PC-3 (cell line): ENCODE results near the gene OLR1. TPM values are rescaled to one million over a fixed set of nuclear protein-coding genes. Genes with fewer than 3 reads are reported as not detected.
"Not testable (repeated sequence)": the region's sequence is repeated elsewhere in the genome, so short reads cannot be mapped to it uniquely, and the experiment has no call there.

Source experiments
- ATAC-seq: fragments of 200-7000 bp; cut with Tn5 transposase; 2 replicates; pipeline ENCODE4 v1.9.1; 2020; ENCODE audit warnings: mild to moderate bottlenecking, moderate library complexity
- BruUV-seq: library from RNA; stranded (reverse); fragments of 400-500 nt; replicated peaks from 2 replicates; lab custom pipeline; 2021; lab: Mats Ljungman, UMichigan
- CTCF ChIA-PET: fragments of 300-600 bp; sonication (Branson Sonifier 250); formaldehyde crosslinking; loops from one replicate; lab custom pipeline; 2022; ENCODE audit warnings: antibody characterized with exemption; lab: Charles Lee
- POLR2A ChIA-PET: fragments of 300-600 bp; sonication (Branson Sonifier 250); formaldehyde crosslinking; loops from one replicate; lab custom pipeline; 2022; ENCODE audit warnings: antibody characterized with exemption; ENCODE audit not compliant: unreplicated experiment; lab: Charles Lee
- DNase-seq: peaks from one replicate; pipeline ENCODE4 v3.0.0-alpha.2; 2015
- H2AFZ ChIP-seq: fragments of 300-600 bp; sonication (generic); 2 replicates; pipeline ENCODE4 v1.6.0; 2016; ENCODE audit warnings: antibody characterized with exemption, low read length
- H3F3A ChIP-seq: fragments of 300-600 bp; sonication (generic); one replicate; pipeline ENCODE4 v1.6.0; 2017; ENCODE audit warnings: antibody characterized with exemption, low read length, control low read depth, mild to moderate bottlenecking; ENCODE audit not compliant: unreplicated experiment
- H3K27ac ChIP-seq: fragments of 300-600 bp; sonication (generic); 2 replicates; pipeline ENCODE4 v1.5.1; 2016; ENCODE audit warnings: mild to moderate bottlenecking, low read length
- H3K27me3 ChIP-seq: fragments of 300-600 bp; sonication (generic); 2 replicates; pipeline ENCODE4 v1.6.1; 2016; ENCODE audit warnings: low read length, mixed read lengths
- H3K36me3 ChIP-seq: fragments of 300-600 bp; sonication (generic); 2 replicates; pipeline ENCODE4 v1.6.1; 2016; ENCODE audit warnings: low read depth, mixed run types, low read length, mixed read lengths
- H3K4me1 ChIP-seq: fragments of 300-600 bp; sonication (generic); 2 replicates; pipeline ENCODE4 v1.5.1; 2016; ENCODE audit warnings: low read length; ENCODE audit not compliant: insufficient read depth
- H3K4me2 ChIP-seq: fragments of 300-600 bp; sonication (generic); 2 replicates; pipeline ENCODE4 v1.6.0; 2016; ENCODE audit warnings: low read length
- H3K4me3 ChIP-seq: fragments of 300-600 bp; sonication (generic); 2 replicates; pipeline ENCODE4 v1.5.1; 2016; ENCODE audit warnings: mild to moderate bottlenecking, low read length, mixed read lengths
- H3K79me2 ChIP-seq: fragments of 300-600 bp; sonication (generic); 2 replicates; pipeline ENCODE4 v1.6.1; 2017; ENCODE audit warnings: low read length, mixed read lengths
- H3K9ac ChIP-seq: fragments of 300-600 bp; sonication (generic); 2 replicates; pipeline ENCODE4 v1.6.0; 2016; ENCODE audit warnings: mild to moderate bottlenecking, low read length
- H3K9me2 ChIP-seq: fragments of 300-600 bp; sonication (generic); replicated peaks from 2 replicates; pipeline ENCODE4 v1.6.1; 2016; ENCODE audit warnings: mixed run types, low read length, mixed read lengths
- H3K9me3 ChIP-seq: fragments of 300-600 bp; sonication (generic); 2 replicates; pipeline ENCODE4 v1.6.1; 2016; ENCODE audit warnings: low read length, mixed read lengths
- H4K20me1 ChIP-seq: fragments of 300-600 bp; sonication (generic); 2 replicates; pipeline ENCODE4 v1.6.1; 2016; ENCODE audit warnings: low read length, mixed read lengths
- CTCF ChIP-seq: fragments of 300-600 bp; sonication (generic); conservative IDR thresholded peaks from 2 replicates; pipeline ENCODE4 v1.5.1; 2017; ENCODE audit warnings: antibody characterized with exemption, low read depth, mild to moderate bottlenecking, low read length
- EZH2 ChIP-seq: fragments of 300-600 bp; sonication (generic); IDR thresholded peaks from one replicate; pipeline ENCODE4 v1.6.1; 2017; ENCODE audit warnings: antibody characterized with exemption, mild to moderate bottlenecking, low read length; ENCODE audit not compliant: unreplicated experiment
- EZH2phosphoT487 ChIP-seq: fragments of 300-600 bp; sonication (generic); IDR thresholded peaks from 2 replicates; pipeline ENCODE4 v1.6.1; 2018; ENCODE audit warnings: mild to moderate bottlenecking, antibody characterized with exemption, low read length, borderline replicate concordance
- intact Hi-C: fragments of 100-400 bp; cut with micrococcal nuclease; formaldehyde crosslinking; loops from 2 replicates; pipeline ENCODE4 v1.9.0; 2023
- total RNA-seq: library from RNA; depleted of rRNA; stranded (reverse); fragments of >200 nt; gene quantifications from 2 replicates; pipeline ENCODE4 v1.2.3, GENCODE V29; 2014

The OLR1 gene
- total RNA-seq, 1 experiment from 2014 or later = 0.80 TPM

GRCh38 chr12:10210225-10210624, 38.3 kb upstream of the OLR1 start:
- Histone ChIP-seq H3K4me3 (no peak overlapping the region), H3K9me2 (no peaks in the 10 kb centered on the region), H3K36me3 (no peaks in the 10 kb centered on the region), H3K4me2 (no peak overlapping the region), H2AFZ (no peak overlapping the region), H3K27me3 (no peaks in the 10 kb centered on the region), H4K20me1 (no peaks in the 10 kb centered on the region), H3K9ac (no peak overlapping the region), H3K27ac (no peak overlapping the region), H3K4me1 (peaks cover 16% of the 10 kb centered on the region), H3K79me2 (peaks cover 12% of the 10 kb centered on the region; the same call in 1 of the 2 replicates), H3F3A (no peaks in the 10 kb centered on the region), H3K9me3 (no peaks in the 10 kb centered on the region)
- no TSS peak for BruUV-seq
- intact Hi-C loops = no loop called here
- ChIA-PET POLR2A (no interaction called here), CTCF (no interaction called here)
- ATAC-seq (no peak), DNase-seq (no peak)
- no peak for TF ChIP-seq EZH2phosphoT487
- no peak for TF ChIP-seq EZH2
- no peak for TF ChIP-seq CTCF

GRCh38 chr12:10207136-10207535, 35.2 kb upstream of the OLR1 start:
- CTCF ChIA-PET = no interaction called here
- Histone ChIP-seq H3F3A (no peaks in the 10 kb centered on the region), H3K79me2 (no peaks in the 10 kb centered on the region), H4K20me1 (no peaks in the 10 kb centered on the region), H3K4me1 (peaks cover 18% of the 10 kb centered on the region), H3K9me3 (no peaks in the 10 kb centered on the region), H2AFZ (no peak overlapping the region), H3K36me3 (no peaks in the 10 kb centered on the region), H3K27me3 (no peaks in the 10 kb centered on the region), H3K9ac (no peak overlapping the region), H3K4me3 (no peak overlapping the region), H3K9me2 (no peaks in the 10 kb centered on the region), H3K27ac (no peak overlapping the region), H3K4me2 (no peak overlapping the region)
- TF ChIP-seq EZH2 (no peak), EZH2phosphoT487 (no peak), CTCF (no peak)
- intact Hi-C loops = no loop called here
- ATAC-seq = no peak
- POLR2A ChIA-PET = no interaction called here
- BruUV-seq = no TSS peak
- no peak for DNase-seq

- H3F3A ChIP-seq = no peaks in the 10 kb centered on the region
- no peaks in the 10 kb centered on the region for H3K9me3 ChIP-seq
- no TSS peak for BruUV-seq
- peak; percentile 65 for DNase-seq
- H3K4me3 ChIP-seq = no peak overlapping the region
- H3K36me3 ChIP-seq = no peaks in the 10 kb centered on the region
- H3K27me3 ChIP-seq = no peaks in the 10 kb centered on the region
- ChIA-PET CTCF (no interaction called here), POLR2A (no interaction called here)
- H3K4me2 ChIP-seq = peak overlapping the region; percentile 43
- H4K20me1 ChIP-seq = no peaks in the 10 kb centered on the region
- H3K4me1 ChIP-seq = peaks cover 18% of the 10 kb centered on the region
- no peak overlapping the region for H3K9ac ChIP-seq
- TF ChIP-seq EZH2phosphoT487 (no peak), EZH2 (no peak), CTCF (no peak)
- H2AFZ ChIP-seq = peak overlapping the region; percentile 43; the same call in 1 of the 2 replicates
- H3K9me2 ChIP-seq = no peaks in the 10 kb centered on the region
- ATAC-seq = peak; percentile 60
- H3K79me2 ChIP-seq = no peaks in the 10 kb centered on the region
- no peak overlapping the region for H3K27ac ChIP-seq
- intact Hi-C loops = no loop called here
Measured at GRCh38 chr12:10205220-10205807, 33.4 kb upstream of the OLR1 start.

GRCh38 chr12:10204495-10204894, 32.6 kb upstream of the OLR1 start:
- H3K36me3 ChIP-seq, H2AFZ ChIP-seq, H3K4me3 ChIP-seq, H4K20me1 ChIP-seq, H3K27ac ChIP-seq, H3F3A ChIP-seq, CTCF ChIA-PET, POLR2A ChIA-PET, H3K9ac ChIP-seq, DNase-seq, H3K9me3 ChIP-seq, H3K79me2 ChIP-seq, ATAC-seq, BruUV-seq, intact Hi-C loops, H3K9me2 ChIP-seq, H3K27me3 ChIP-seq: not testable (repeated sequence)
- Histone ChIP-seq H3K4me1 (peaks cover 18% of the 10 kb centered on the region), H3K4me2 (0 out of 2 replicates have a peak overlapping the region, but pooled peaks have one; percentile 43)
